NCI-H345 treated with DMSO at 0.1 percent for 48 hours (cell line): Measurements from ENCODE around the gene USP48.
"Not testable (repeated sequence)": the region's sequence is repeated elsewhere in the genome, so short reads cannot be mapped to it uniquely, and the experiment has no call there.

ENCODE experiments used
- DNase-seq: peaks from one replicate; lab custom pipeline; 2025; ENCODE audit not compliant: unreplicated experiment; lab: John Stamatoyannopoulos, UW

USP48 gene

DNA sequence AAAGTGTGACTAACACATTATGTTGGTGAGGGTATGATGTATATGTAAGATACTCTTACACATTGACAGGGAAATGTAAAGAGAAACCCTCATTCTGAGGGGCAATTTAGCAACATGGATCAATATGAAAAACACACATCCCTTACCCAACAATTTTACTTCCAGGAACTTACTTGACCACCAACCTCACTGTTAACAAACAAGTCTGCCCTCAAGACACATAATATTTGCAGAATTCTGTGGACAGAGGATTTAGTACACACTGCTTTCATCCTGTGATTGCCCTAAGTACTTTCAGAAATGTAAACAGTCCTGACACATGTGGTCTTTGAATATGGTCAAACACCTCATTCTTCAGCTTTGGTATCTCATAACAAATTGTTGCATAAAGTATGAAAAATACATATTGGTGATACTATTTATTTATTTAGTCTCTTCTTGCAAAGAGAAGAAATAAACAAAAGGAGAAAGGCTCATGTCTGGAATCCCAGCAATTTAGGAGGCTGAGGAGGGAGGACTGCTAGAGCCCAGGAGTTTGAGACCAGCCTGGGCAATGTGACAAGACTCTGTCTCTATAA lies 6.9 kb downstream of the USP48 start:
- DNase-seq, result no peak

DNA sequence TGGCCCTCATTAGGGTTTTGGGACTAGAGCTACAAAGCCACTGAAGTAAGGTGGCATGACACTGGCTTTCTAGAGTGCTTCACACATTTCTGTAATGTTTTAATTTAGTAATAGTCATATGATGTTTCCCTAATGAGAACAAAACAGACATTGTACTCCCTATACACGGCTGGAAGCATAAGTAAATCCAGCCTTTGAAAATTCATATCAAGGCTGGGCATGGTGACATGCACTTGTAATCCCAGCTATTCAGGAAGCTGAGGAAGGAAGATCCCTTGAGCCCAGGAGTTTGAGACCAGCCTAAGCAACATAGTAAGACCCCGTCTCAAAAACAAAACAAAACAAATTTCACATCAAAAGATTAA lies 7.4 kb downstream of the USP48 start:
- no peak for DNase-seq

DNA sequence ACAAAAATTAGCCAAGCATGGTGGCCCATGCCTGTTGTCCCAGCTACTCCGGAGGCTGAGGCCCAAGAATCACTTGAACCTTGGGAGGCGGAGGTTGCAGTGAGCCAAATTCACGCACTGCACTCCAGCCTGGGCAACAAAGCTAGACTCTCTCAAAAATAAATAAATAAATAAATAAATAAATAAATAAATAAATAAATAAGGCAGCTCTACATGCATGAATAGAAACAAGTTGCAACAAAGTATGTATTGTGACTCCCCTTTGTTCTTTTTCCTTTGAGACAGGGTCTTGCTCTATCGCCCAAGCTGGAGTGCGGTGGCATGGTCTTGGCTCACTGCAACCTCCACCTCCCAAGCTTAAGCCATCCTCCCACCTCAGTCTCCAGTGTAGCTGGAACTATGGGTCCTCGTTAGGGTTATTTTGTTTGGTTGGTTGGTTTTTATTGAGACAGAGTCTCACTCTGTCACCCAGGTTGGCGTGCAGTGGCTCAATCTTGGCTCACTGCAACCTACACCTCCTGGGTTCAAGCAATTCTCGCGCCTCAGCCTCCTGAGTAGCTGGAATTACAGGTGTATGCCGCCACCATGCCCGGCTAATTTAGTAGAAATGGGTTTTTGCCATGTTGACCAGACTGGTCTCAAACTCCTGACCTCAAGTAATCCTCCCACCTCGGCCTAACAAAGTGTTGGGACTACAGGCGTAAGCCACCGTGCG lies 8.0 kb downstream of the USP48 start:
- DNase-seq, result no peak

DNA sequence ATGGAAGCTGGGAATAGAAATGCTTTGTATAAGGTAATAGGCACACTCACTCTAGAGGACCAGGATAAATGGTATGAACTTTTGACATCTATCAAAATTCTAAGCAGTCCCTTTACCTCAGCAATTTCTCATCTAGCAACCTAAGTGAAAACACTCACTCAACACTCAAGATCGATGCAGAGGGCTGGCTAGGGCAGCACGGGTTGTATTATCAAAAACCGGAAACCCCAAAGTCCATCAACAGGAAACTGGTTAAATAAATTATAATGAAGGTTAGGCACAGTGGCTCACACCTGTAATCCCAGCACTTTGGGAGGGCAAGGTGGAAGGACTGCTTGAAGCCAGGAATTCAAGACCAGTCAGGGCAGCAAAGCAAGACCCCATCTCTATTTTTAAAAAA lies 9.4 kb downstream of the USP48 start:
- DNase-seq, result no peak

DNA sequence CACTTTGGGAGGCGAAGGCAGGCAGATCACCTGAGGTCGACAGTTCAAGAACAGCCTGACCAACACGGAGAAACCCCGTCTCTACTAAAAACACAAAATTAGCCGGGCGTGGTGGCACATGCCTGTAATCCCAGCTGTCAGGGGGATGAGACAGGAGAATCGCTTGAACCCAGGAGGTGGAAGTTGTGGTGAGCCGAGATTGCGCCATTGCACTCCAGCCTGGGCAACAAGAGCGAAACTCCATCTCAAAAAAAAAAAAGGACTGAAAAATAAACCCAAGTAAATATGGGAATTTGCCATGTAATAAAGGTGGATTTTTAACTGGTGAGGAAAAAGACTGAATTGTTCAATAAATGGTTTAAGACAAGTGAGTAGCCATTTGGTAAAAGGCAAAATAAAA lies 11.3 kb downstream of the USP48 start:
- DNase-seq, result not testable (repeated sequence)

DNA sequence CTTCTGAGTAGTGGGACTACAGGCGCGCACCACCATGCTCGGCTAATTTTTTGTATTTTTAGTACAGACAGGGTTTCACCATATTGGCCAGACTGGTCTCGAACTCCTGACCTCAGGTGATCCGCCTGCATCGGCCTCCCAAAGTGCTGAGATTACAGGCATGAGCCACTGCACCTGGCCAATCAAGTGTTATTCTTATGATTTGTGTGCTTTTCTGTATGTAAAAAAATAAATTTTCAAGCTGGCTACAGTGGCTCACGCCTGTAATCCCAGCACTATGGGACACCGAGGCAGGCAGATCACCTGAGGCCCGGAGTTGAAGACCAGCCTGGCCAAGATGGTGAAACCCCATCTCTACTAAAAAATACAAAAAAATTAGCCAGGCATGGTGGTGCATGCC lies 12.3 kb downstream of the USP48 start:
- DNase-seq, result not testable (repeated sequence)

DNA sequence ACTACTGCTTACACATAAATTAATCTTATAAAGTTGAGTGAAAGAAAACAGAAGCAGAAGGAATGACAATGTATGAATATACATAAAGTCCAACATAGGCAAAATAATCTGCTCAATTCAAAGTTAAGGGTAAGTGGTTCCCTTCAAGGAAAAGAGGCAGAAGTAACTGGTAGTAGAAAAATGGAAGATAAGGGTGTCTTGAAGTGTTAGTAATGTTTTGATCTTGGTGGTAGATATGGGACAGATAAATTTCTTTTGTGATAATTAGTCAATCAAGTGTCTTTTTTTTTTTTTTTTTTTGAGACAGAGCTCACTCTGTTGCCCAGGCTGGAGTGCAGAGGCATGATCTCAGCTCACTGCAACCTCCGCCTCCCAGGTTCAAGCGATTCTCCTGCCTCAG lies 12.7 kb downstream of the USP48 start:
- DNase-seq, result no peak

DNA sequence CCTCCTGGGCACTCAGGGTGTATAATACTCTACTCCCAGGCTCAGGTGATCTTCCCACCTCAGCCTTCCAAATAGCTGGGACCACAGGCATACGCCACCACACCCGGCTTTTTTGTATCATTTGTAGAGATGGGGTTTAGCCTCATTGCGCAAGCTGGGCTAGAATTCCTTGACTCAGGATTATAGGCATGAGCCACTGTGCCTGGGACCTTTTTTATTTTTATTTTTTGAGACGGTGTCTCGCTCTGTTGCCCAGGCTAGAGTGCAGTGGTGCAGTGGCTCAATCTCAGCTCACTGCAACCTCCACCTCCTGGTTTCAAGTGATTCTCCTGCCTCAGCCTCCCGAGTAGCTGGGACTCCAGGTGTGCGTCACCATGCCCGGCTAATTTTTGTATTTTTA lies 15.8 kb downstream of the USP48 start:
- DNase-seq, result not testable (repeated sequence)

DNA sequence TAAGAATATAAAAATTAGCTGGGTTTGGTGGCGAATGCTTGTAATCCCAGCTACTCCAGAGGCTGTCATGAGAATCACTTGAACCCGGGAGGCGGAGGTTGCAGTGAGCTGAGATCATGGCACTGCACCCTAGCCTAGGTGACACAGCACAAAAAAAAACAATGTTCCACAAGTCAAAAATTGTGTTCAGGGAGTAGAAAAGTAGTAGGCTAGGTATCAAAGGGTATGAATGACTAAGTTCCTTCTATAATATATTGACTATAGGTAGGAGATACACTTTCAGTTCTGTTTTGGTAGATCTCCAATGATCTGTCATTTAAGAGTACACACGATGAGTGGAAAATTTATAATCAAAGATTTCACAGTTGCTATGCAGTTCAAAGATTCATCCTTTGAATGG lies 16.7 kb downstream of the USP48 start:
- no peak for DNase-seq

DNA sequence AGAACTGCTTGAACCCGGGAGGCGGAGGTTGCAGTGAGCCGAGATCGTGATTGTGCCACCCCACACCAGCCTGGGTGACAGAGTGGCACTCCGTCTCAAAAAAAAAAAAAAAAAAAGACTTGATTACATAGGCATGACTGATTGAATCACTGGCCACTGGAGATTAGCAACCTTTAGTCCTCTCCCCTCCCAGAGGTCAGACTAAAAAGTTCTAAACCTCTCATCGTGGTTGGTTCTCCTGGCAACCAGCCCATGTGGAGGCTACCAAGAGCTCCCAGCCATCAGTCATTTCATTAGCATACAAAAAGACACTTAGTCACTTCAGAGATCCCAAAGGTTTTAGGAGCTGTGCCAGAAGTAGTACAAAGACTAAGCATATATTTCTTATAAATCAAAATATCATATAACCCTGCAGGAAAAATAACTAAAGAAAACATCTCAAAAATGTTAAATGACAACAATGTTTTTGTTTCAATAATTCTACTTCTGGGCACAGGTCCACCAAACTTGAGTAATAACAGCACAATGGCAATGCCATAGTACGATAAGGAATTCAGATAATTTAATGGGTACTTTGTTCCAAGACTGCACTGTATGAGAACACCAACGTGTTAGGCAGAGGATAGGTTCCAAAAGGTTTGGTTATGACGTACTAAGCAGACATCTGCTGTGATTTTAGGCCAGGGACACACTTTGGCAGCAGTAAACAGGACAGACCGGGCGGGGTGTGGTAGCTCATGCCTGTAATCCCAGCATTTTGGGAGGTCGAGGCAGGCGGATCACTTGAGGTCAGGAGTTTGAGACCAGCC lies 18.1 kb downstream of the USP48 start:
- no peak for DNase-seq

DNA sequence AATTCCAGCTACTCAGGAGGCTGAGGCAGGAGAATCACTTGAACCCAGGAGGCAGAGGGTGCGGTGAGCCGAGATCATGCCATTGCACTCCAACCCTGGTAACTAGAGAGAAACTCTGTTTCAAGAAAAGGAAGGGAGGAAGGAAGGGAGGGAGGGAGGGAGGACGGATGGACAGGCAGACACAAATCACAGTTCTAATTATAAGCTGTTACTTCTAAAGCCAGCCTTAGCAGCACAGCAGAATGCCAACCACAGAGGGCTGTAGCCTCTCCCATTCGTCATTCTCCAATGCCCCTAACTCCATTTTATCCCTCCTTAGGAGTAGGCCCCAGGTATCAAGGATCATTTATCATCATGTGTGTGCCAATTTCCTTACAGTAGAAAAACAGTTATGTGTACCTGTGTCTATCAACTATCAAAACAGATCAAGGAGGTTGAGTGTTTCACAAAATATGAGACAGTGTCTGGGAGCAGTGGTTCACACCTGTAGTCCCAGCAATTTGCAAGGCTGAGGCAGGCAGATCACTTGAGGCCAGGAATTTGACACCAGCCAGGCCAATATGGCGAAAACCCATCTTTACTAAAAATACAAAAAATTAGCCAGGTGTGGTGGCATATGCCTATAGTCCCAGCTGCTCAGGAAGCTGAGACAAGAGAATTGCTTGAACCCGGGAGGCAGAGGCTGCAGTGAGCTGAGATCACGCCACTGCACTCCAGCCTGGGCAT lies 19.1 kb downstream of the USP48 start:
- DNase-seq, result no peak

DNA sequence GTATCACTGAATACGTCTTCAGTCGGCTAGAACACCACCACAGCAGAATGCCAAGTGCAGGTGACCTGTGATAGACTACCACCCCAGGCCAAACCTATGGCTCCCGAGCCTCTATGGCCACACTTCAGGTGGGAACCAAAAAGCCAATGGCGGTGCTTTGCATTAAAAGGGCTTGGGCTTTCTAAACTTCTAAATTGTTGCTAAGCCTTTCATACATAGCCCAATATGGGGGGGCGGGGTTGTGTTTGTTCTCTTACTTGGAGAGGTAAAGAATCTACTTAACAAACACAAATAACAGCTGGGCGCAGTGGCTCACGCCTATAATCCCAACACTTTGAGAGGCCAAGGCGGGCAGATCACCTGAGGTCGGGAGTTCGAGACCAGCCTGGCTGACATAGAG lies 19.7 kb downstream of the USP48 start:
- DNase-seq, result no peak

DNA sequence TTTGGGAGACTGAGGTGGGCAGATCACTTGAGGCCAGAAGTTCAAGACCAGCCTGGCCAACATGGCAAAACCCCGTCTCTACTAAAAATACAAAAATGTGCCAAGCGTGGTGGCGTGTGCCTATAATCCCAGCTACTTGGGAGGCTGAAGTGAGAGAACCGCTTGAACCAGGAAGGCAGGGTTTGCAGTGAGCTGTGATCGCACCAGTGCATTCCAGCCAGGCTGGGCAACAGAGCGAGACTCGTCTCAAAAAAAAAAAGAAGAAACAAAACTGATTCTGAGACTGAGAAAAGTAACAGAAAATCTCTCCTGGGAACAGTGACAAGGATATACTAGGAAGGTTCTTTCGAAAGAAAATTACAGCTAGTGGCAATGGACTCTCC lies 20.9 kb downstream of the USP48 start:
- DNase-seq, result no peak

DNA sequence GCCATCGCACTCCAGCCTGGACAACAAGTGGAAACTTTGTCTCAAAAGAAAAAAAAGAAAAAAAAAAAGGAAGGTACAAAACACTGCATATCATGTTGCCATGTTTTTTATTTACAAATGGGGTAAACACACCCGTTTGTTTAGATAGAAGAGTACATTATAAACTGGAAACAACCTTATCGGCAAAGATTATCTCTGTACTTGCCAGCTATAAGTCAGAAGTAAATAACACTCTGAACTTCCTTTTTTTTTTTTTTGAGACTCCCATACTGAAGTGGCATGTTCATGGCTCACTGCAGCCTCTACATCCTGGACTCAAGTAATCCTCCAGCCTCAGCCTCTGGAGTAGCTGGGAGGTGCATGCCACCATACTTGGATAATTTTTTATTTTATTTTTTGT lies 21.9 kb downstream of the USP48 start:
- no peak for DNase-seq

DNA sequence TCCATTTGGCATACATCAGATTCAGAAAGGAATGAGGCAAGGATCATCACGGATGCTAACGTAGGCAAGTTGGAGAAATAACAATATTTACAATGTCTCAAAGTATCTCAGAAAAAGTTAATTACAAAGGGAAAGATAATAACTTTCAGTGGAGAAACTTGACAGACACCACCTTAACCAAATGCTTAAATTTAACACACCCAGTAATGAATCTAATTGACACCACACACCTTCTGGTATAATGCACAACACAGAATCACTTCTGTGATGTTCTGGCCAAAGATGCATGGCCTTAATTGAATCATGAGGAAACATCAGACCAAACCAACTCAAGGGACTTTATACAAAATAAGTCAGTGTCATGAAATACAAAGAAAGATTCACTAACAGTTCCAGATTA lies 23.1 kb downstream of the USP48 start:
- DNase-seq, result no peak

DNA sequence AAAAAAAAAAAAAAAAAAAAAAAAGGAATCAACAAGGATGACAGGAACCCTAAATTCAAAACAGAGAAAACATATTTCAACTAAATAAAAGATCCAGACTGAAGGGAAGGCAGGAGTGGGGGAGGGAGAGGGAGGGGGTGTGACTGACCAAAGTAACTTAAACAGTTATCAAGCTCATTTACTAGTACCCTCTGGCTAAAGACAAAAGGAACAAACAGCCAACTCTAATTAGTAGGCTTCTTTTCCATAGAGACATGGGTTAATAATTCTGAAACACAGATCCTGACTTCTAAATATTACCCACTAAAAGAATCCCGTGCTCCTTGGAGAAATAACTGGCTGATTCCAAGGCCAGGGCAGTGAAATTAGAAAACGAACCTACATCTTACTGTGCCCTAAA lies 23.8 kb downstream of the USP48 start:
- DNase-seq, result no peak

DNA sequence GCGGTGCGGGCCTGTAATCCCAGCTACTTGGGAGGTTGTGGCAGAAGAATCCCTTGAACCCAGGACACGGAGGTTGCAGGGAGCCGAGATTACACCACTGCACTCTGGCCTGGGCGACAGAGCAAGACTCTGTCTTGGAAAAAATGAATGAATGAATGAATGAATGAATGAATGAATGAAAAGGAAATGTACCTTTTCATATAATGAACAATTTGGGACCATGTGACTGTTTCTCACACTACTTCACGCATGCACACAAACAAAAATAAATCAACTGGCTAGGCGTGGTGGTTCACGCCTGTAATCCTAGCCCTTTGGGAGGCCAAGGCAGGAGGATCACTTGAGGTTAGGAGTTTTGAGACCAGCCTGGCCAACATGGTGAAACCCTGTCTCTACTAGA lies 24.3 kb downstream of the USP48 start:
- DNase-seq, result no peak

DNA sequence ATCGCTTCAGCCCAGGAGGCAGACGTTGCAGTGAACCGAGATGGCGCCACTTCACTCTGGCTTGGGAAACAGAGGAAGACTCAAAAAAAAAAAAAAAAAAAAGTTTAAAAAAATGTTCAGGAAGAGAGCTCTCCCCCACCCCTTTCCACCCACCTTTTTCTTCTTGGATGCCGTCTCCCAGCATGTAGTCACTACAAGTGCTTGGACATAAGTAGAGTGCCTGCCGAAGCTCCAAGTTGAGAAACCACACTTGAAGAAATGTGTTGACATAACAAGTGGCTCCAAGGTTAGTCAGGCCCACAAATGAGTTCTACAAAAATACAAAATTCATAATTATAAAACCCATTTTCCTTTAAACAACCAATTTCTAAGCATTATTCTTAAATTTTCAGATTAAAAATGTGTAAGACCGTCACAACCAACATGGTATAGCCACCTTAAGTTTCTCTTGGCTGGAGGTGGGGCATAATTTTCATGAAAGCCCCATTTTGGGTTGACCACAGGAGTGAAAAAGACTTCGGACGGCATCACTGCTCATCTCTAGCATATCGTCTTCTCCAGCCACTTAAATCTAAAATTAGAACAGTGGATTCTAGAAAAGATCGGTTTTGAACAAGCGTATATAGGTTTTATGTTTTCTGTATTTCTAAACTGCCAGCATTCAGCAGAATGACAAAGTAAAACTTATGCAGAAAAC lies 26.4 kb downstream of the USP48 start:
- no peak for DNase-seq

DNA sequence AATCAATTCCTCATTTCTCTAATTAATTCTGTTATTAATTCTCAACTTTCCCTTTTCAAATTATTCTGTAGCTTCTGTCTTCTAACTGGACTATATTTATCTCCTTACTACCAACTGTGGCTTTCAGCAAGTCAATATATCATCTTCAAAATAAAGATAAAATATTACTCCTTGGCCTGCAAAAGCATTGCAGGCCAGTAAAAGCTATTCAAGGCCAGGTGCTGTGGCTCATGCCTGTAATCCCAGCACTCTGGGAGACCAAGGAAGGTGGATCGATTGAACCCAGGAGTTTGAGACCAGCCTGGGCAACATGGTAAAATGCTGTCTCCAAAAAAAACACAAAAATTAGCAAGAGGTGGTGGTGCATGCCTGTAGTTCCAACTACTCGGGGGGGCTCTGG lies 27.9 kb downstream of the USP48 start:
- no peak for DNase-seq

DNA sequence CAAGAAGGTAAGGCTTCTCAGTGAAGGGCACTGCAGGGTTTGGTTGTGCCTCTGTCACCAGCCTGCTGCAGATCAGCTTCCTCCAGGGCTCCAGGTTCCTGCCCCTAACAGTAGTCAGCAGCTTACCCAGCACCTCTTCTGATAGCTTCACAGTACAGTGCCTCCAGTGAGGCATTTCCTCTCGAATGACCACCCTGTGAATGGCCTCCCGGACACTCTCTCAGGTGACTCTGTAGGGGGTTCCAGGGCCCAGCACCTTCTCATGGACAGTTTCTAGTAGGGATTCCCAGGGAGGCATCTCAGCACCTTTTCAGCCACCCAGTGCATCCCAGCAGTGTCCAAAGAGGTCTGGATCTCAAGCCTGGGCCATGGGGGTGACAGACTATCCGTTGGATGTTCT lies 28.4 kb downstream of the USP48 start:
- DNase-seq, result no peak

DNA sequence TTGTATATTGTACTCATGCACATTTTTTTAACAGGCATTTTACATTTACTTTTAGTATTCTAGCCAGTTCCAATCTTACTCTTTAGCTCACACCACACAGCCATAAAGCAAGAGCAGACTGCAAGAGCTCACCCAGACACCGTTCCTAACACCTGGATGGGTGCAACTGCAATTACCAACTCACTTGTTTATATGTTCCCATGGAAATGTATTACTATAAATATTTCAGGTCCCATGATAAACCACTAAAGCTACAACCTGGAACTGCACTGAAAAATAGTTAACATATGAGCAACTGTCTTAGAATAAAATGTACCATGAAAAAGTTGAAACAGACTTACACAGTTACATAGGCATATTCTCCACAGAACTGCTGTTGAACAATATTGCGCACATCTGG lies 30.8 kb downstream of the USP48 start:
- no peak for DNase-seq
